T-helper 1 cell treated with Interleukin-12 subunit alpha and Interleukin-12 subunit beta and Interleukin-4 antibody, amounts not matched to agents 30 μg/mL and 1 μg/mL, for 36 hours (primary cell): Measurements from ENCODE around the gene MNX1.
A peak's percentile ranks its signal among the peaks of the same experiment; 100 is the strongest.

ENCODE experiments used
- H3K27ac Mint-ChIP-seq: one replicate; pipeline ENCODE4 v1.8.0; 2021; ENCODE audit warnings: mild to moderate bottlenecking, mixed read lengths
- H3K27me3 Mint-ChIP-seq: one replicate; pipeline ENCODE4 v1.8.0; 2021; ENCODE audit warnings: low read depth, mixed read lengths
- H3K36me3 Mint-ChIP-seq: one replicate; pipeline ENCODE4 v1.8.0; 2021; ENCODE audit warnings: low read depth, mixed read lengths
- H3K4me1 Mint-ChIP-seq: one replicate; pipeline ENCODE4 v1.8.0; 2021; ENCODE audit warnings: low read depth, mixed read lengths
- H3K4me3 Mint-ChIP-seq: one replicate; pipeline ENCODE4 v1.8.0; 2021; ENCODE audit warnings: mild to moderate bottlenecking, moderate library complexity, mixed read lengths
- H3K9me3 Mint-ChIP-seq: one replicate; pipeline ENCODE4 v1.8.0; 2021; ENCODE audit warnings: mixed read lengths

MNX1 gene

GRCh38 chr7:156989766-156990535 is 20.5 kb downstream of the MNX1 start:
- H3K27ac Mint-ChIP-seq = no peak overlapping the region
- H3K27me3 Mint-ChIP-seq = peaks cover 9% of the 10 kb centered on the region
- no peaks in the 10 kb centered on the region for H3K9me3 Mint-ChIP-seq
- H3K4me3 Mint-ChIP-seq = no peak overlapping the region
- no peaks in the 10 kb centered on the region for H3K36me3 Mint-ChIP-seq
- H3K4me1 Mint-ChIP-seq = no peaks in the 10 kb centered on the region

GRCh38 chr7:156988343-156989185 is 21.9 kb downstream of the MNX1 start:
- no peak overlapping the region for H3K4me3 Mint-ChIP-seq
- no peaks in the 10 kb centered on the region for H3K4me1 Mint-ChIP-seq
- H3K36me3 Mint-ChIP-seq = no peaks in the 10 kb centered on the region
- no peak overlapping the region for H3K27ac Mint-ChIP-seq
- no peaks in the 10 kb centered on the region for H3K9me3 Mint-ChIP-seq
- H3K27me3 Mint-ChIP-seq = peaks cover 2% of the 10 kb centered on the region

- H3K4me3 Mint-ChIP-seq = no peak overlapping the region
- H3K4me1 Mint-ChIP-seq = no peaks in the 10 kb centered on the region
- no peaks in the 10 kb centered on the region for H3K9me3 Mint-ChIP-seq
- peaks cover 4% of the 10 kb centered on the region for H3K36me3 Mint-ChIP-seq
- no peak overlapping the region for H3K27ac Mint-ChIP-seq
- H3K27me3 Mint-ChIP-seq = no peaks in the 10 kb centered on the region
Measured at GRCh38 chr7:156986378-156986777, 24.1 kb downstream of the MNX1 start.

- Mint-ChIP-seq H3K36me3 (peaks cover 4% of the 10 kb centered on the region), H3K4me3 (no peak overlapping the region), H3K4me1 (no peaks in the 10 kb centered on the region), H3K9me3 (no peaks in the 10 kb centered on the region), H3K27me3 (no peaks in the 10 kb centered on the region), H3K27ac (no peak overlapping the region)
Measured at GRCh38 chr7:156985101-156985992, 25.1 kb downstream of the MNX1 start.

GRCh38 chr7:156984174-156984891 is 26.1 kb downstream of the MNX1 start:
- Mint-ChIP-seq H3K27ac (no peak overlapping the region), H3K27me3 (no peaks in the 10 kb centered on the region), H3K4me1 (no peaks in the 10 kb centered on the region), H3K4me3 (no peak overlapping the region), H3K36me3 (peaks cover 6% of the 10 kb centered on the region), H3K9me3 (peaks cover 6% of the 10 kb centered on the region)

GRCh38 chr7:156979711-156980110 is 30.8 kb downstream of the MNX1 start:
- H3K9me3 Mint-ChIP-seq = peaks cover 10% of the 10 kb centered on the region
- H3K27ac Mint-ChIP-seq = no peak overlapping the region
- H3K36me3 Mint-ChIP-seq = peaks cover 12% of the 10 kb centered on the region
- no peaks in the 10 kb centered on the region for H3K4me1 Mint-ChIP-seq
- no peaks in the 10 kb centered on the region for H3K27me3 Mint-ChIP-seq
- H3K4me3 Mint-ChIP-seq = no peak overlapping the region

- Mint-ChIP-seq H3K4me1 (no peaks in the 10 kb centered on the region), H3K9me3 (peaks cover 10% of the 10 kb centered on the region), H3K4me3 (no peak overlapping the region), H3K27ac (no peak overlapping the region), H3K36me3 (peaks cover 12% of the 10 kb centered on the region), H3K27me3 (no peaks in the 10 kb centered on the region)
Measured at GRCh38 chr7:156979007-156979606, 31.4 kb downstream of the MNX1 start.

GRCh38 chr7:156975620-156976019 is 34.8 kb downstream of the MNX1 start:
- peaks cover 15% of the 10 kb centered on the region for H3K36me3 Mint-ChIP-seq

GRCh38 chr7:156969972-156970420 is 40.5 kb downstream of the MNX1 start:
- peaks cover 21% of the 10 kb centered on the region for H3K36me3 Mint-ChIP-seq
- no peaks in the 10 kb centered on the region for H3K9me3 Mint-ChIP-seq
- no peaks in the 10 kb centered on the region for H3K4me1 Mint-ChIP-seq
- peak overlapping the region; percentile 5 for H3K27ac Mint-ChIP-seq
- no peak overlapping the region for H3K4me3 Mint-ChIP-seq
- H3K27me3 Mint-ChIP-seq = no peaks in the 10 kb centered on the region

More at GRCh38 chr7:156975620-156976019, 34.8 kb downstream of the MNX1 start:
- Mint-ChIP-seq H3K27me3 (no peaks in the 10 kb centered on the region), H3K9me3 (peaks cover 10% of the 10 kb centered on the region), H3K4me3 (no peak overlapping the region), H3K4me1 (no peaks in the 10 kb centered on the region), H3K27ac (no peak overlapping the region)

GRCh38 chr7:156968183-156968582 is 42.3 kb downstream of the MNX1 start:
- no peaks in the 10 kb centered on the region for H3K27me3 Mint-ChIP-seq
- H3K9me3 Mint-ChIP-seq = no peaks in the 10 kb centered on the region
- H3K4me1 Mint-ChIP-seq = no peaks in the 10 kb centered on the region
- no peak overlapping the region for H3K27ac Mint-ChIP-seq
- no peak overlapping the region for H3K4me3 Mint-ChIP-seq
- H3K36me3 Mint-ChIP-seq = peaks cover 25% of the 10 kb centered on the region

- H3K36me3 Mint-ChIP-seq = peaks cover 31% of the 10 kb centered on the region
Measured at GRCh38 chr7:156966387-156966786, 44.1 kb downstream of the MNX1 start.

GRCh38 chr7:156964971-156965370 is 45.5 kb downstream of the MNX1 start:
- no peak overlapping the region for H3K4me3 Mint-ChIP-seq
- H3K36me3 Mint-ChIP-seq = peaks cover 41% of the 10 kb centered on the region
- no peak overlapping the region for H3K27ac Mint-ChIP-seq
- no peaks in the 10 kb centered on the region for H3K9me3 Mint-ChIP-seq
- H3K4me1 Mint-ChIP-seq = no peaks in the 10 kb centered on the region
- no peaks in the 10 kb centered on the region for H3K27me3 Mint-ChIP-seq

More at GRCh38 chr7:156966387-156966786, 44.1 kb downstream of the MNX1 start:
- H3K4me1 Mint-ChIP-seq = no peaks in the 10 kb centered on the region
- no peak overlapping the region for H3K4me3 Mint-ChIP-seq
- no peak overlapping the region for H3K27ac Mint-ChIP-seq
- no peaks in the 10 kb centered on the region for H3K9me3 Mint-ChIP-seq
- H3K27me3 Mint-ChIP-seq = no peaks in the 10 kb centered on the region

- Mint-ChIP-seq H3K9me3 (no peaks in the 10 kb centered on the region), H3K36me3 (peaks cover 41% of the 10 kb centered on the region), H3K27me3 (no peaks in the 10 kb centered on the region), H3K4me1 (no peaks in the 10 kb centered on the region), H3K4me3 (no peak overlapping the region), H3K27ac (no peak overlapping the region)
Measured at GRCh38 chr7:156963472-156963871, 47.0 kb downstream of the MNX1 start.
